Measurements from ENCODE around the gene TLE1.
"Not testable (repeated sequence)": the region's sequence is repeated elsewhere in the genome, so short reads cannot be mapped to it uniquely, and the experiment has no call there.

TLE1 gene

GRCh38 chr9:81689343-81690175, at the start of gene TLE1:
TLE1 (minus strand) TSS chr9:81689547; CDS start chr9:81688240, 1,307 bp downstream.
- peak; percentile 84 to 92 for DNase-seq

GRCh38 chr9:81737871-81738507, 48.6 kb upstream of the TLE1 start:
- DNase-seq = no peak

DNA sequence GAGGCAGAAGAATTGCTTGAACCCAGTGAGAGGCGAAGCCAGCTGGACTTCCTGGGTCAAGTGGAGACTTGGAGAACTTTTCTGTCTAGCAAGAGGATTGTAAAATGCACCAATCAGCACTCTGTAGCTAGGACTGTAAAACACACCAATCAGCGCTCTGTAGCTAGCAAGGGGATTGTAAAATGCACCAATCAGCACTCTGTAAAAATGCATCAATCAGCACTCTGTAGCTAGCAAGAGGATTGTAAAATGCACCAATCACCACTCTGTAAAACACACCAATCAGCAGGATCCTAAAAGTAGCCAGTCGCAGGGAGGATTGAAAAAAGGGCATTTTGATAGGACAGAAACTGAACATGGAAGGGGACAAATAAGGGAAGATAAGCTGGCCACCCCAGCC, 41.2 kb upstream of the TLE1 start:
- not testable (repeated sequence) for DNase-seq

- no peak for DNase-seq
These were observed 39.8 kb upstream of the TLE1 start for GRCh38 chr9:81729135-81729534.

DNA sequence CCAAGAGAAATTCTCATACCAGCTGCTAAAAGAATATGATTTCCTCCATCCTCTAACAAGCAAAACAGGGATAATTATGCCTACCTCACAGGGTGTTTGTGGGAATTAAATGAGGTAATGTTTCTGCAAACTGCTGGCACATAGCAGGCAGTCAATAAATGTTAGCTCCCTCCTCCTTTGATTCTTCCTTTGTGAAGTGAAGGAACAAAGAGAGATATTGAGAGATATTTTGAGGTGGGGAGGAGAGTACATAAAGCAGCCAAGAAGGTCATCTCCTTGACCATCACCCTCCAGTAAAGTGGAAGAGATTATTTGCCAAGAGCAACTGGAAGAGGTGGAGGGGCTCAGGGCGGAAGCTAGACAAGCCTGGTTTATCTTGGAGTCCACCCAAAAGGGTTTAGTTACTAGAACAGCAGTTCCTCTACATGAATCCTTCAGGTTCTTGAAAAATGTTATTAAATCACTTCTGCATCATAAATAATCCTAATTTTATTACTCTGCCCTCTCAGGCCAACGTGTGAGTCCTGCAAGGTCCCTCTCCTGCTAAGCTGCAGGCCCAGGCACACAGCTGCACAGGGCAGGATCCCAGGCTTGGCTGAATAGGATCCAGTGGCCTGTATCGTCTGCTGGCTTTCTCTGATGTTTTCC, 35.0 kb upstream of the TLE1 start:
- no peak for DNase-seq

GRCh38 chr9:81722277-81722676, 32.9 kb upstream of the TLE1 start:
- DNase-seq = no peak

DNA sequence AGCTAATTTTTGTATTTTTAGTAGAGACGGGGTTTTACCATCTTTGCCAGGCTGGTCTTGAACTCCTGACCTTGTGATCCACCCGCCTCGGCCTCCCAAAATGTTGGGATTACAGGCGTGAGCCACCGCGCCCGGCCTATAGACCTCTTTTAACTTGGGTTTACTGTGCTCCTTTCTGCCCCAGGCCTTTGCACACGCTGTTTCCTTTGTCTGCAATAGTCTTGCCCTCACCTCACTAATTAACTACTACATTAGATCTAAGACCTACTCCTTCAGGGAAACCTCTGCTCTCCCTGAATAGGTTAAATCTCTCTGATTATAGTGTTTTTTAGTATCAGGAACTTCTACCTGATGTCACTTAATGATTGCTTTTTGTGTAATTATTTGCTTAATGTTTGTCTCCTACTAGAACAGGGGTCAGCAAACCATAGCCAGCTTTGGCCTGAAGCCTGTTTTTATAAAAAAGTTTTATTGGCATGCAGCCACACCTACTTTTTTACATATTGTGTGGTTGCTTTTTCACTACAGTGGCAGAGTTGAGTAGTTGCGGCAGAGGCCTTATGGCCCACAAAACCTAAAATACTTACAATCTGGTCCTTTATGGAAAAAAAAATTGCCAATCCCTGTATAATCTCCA, 31.2 kb upstream of the TLE1 start:
- DNase-seq = no peak

- peak; percentile 3 to 62 for DNase-seq
These were observed 30.6 kb upstream of the TLE1 start for GRCh38 chr9:81719972-81720371.

DNA sequence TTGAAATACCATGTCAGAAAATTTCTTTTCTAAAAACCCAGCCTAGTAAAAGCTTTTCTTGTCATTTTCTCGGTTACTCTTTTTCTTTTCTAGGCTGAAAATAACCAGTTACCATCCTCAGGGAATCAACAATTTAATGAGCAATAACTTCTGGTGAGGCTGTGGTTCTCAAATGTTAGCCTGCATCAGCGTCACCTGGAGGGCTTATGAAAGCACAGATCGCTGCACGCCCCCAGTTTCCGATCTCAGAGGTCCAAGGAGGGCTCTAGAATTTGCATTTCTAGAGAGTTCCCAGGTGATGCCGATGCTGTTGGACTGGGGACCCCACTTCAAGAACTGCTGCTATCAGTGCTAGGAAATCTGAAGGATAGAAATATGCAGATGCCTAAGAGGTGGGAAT, 28.9 kb upstream of the TLE1 start:
- DNase-seq = no peak

DNA sequence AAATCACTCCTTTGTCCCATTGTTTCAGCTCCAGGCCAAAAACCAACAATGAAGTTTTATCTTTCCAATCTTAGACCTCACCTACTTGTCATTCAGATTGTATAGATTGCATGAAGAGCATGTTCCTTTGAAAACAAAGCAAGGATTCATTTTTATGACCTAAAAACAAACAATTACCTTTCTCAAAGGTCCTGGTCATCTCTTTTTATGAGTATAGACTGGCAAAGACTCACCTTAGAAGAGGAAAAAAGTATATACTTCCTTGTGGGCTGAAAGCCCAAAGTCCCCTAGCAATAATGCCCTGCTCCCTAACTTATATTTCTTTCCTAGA, 28.4 kb upstream of the TLE1 start:
- DNase-seq = no peak

DNA sequence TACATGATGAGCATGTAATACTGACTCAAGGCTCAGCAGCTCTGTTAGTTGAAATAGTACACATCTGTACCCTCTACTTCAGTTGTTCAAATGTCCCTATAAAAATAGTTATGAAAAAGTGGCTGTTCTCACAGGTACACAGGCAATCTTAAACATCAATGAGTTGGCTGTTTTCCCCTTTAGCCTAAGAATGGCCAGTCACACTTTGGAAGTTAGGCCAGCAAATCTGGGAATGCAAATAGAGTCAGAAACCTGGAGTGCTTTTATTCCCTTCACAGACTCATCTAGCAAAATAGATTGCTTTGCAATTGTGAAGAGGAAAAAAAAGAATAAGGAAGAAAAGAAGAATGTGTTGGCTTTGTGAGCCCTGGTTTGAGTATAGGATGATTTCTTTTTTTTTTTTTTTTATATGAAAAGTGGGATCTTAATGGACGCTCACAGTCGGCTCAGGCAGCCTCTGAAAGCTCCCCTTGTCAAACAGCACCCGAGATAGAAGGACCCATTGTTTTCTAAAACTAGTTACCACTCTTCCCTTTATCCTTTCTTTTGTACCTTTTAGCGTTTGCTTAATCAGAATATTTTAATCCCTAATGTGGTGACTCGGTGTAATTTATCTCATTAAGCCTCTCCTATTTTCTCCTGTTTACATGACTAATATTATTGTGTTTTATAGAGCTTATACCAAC, 27.9 kb upstream of the TLE1 start:
- no peak for DNase-seq

- no peak for DNase-seq
These were observed 27.1 kb upstream of the TLE1 start for GRCh38 chr9:81716409-81716808.

GRCh38 chr9:81705578-81705977, 16.2 kb upstream of the TLE1 start:
- DNase-seq = no peak

- peak in 1 of 2 experiments; percentile 4 for DNase-seq
These were observed 5.2 kb upstream of the TLE1 start for GRCh38 chr9:81694541-81694940.

DNA sequence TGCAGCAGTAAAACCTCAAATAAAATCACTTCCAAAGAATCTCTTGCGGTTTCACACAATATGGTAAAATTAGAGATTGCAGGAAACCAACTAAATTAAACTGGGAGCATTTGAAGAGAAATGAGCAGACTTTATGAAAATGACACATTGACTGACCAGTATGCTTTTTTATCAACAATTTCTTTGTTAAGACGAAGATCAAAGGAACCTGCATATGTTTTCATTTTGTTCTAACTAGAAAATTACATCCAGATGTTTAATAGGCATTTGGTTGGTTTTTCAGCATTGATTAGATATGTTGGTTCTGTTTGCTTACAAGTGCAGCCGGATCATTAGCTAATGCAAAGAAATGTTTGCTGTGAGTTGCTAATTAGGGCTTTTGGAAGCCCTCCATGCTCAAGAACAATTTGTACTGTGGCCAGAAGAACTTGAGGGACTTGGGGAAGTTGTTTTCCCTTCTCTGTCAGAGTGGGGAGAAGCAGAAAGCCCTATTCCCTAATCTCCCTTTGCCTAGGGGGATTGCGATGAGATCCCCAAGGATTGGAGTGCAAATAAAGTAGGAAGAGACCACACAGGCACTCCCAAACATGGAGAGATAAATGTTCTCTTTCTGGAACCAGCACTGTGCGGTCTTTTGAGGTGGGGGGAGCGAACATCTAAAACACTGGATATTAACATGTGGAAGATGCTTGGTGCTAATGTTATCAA, 4.5 kb upstream of the TLE1 start:
- no peak for DNase-seq

DNA sequence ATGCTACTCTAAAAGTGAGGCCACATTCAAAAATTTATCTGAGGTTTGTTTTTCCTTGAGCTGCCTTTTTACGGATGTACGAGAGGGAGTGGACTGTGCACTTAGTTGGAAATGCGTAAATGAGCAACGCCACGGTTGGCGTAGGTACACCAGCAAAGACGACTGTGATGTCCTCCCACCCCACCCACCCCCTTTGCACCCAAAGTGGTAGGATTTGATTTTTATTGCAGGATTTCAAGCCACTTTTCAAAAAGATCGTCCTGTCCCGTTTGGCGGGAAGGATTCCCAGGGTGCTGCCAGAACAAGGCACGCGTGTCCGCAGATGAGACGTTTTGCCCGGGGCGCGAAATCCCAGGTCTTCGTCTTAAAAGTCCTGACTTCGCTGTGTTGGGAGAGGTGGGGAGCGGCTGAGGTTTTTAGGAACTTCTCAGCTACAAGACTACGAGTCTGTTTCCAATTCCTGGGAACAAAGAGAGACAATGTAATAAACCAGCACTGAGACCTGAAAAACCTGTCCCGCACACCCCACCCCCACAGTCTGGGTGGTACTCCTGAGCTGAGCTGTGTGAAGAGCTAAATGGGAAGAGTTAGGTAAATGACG, 1.0 kb upstream of the TLE1 start:
- peak in 1 of 2 experiments; percentile 20 for DNase-seq

- DNase-seq = not testable (repeated sequence)
These were observed 329 bp downstream of the TLE1 start for GRCh38 chr9:81689093-81689342.

DNA sequence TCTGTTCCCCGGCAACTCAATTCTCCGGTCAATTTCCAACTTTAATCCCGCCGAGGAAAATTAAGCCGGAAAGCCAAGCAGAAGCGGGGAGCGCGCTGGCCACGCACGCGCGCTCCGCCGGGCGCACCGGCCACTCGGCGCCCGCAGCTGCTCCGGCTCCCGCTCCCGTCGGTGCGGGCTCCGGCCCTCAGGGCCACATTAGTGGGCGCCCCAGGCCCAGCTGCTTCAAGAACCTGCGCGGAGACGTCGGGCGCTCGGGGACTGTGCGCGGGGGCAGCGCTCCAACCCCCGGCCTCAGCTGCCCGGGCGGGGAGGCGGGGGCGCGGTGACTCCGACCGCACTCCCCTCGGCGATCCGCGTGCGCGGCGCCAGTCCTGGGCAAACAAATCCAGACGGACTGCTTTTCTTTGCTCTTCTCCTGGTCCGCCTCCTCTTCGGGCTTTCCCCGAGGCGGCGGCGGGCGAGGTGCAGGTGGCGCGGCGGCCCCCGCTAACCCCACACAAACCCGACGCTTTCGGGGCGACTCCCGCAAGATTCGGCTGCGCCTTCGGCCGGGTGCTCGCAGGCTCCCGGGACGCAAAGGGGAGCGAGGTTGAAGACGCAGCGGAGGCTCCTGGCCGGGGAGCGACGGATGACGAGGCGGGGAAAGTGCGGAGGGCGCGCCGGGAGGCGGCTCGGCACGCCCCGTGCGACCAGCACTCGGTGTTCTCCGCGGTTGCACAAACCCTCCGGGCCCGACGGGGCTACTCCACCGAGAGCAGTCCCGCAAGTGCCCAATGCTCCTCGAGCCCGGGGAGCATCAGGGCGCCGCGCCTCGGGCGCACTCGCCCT, 870 bp downstream of the TLE1 start:
- DNase-seq = peak in 1 of 2 experiments; percentile 18

GRCh38 chr9:81687521-81688261, 1.7 kb downstream of the TLE1 start:
- DNase-seq = peak in 1 of 2 experiments; percentile 16
